VCaP (cell line): ENCODE measurements around the gene PIN1.

Experiments used
- H3K27ac ChIP-seq: fragments of 450-650 bp; 2 replicates; pipeline ENCODE4 v1.5.1; 2017
- CTCF ChIP-seq: fragments of 450-650 bp; conservative IDR thresholded peaks from 2 replicates; pipeline ENCODE4 v1.5.1; 2017; ENCODE audit warnings: mild to moderate bottlenecking, moderate library complexity

The PIN1 gene

GRCh38 chr19:9791552-9792205 lies 43.4 kb upstream of the PIN1 start:
- H3K27ac ChIP-seq = no peak overlapping the region
- TF ChIP-seq CTCF = no peak

- TF ChIP-seq CTCF = no peak
- peak overlapping the region; percentile 56 for H3K27ac ChIP-seq
Measured at GRCh38 chr19:9792206-9793070, 42.7 kb upstream of the PIN1 start.

GRCh38 chr19:9793071-9793591 lies 42.0 kb upstream of the PIN1 start:
- TF ChIP-seq CTCF = no peak

GRCh38 chr19:9796113-9796773 lies 38.9 kb upstream of the PIN1 start:
- no peak overlapping the region for H3K27ac ChIP-seq

More at GRCh38 chr19:9793071-9793591, 42.0 kb upstream of the PIN1 start:
- H3K27ac ChIP-seq = peak overlapping the region; percentile 56

GRCh38 chr19:9797871-9798270 lies 37.2 kb upstream of the PIN1 start:
- no peak overlapping the region for H3K27ac ChIP-seq
- no peak for TF ChIP-seq CTCF

More at GRCh38 chr19:9796113-9796773, 38.9 kb upstream of the PIN1 start:
- TF ChIP-seq CTCF = peak; percentile 79

- no peak for TF ChIP-seq CTCF
- H3K27ac ChIP-seq = no peak overlapping the region
Measured at GRCh38 chr19:9799162-9799561, 36.0 kb upstream of the PIN1 start.

GRCh38 chr19:9801976-9802375 lies 33.1 kb upstream of the PIN1 start:
- no peak for TF ChIP-seq CTCF
- no peak overlapping the region for H3K27ac ChIP-seq
